ENCODE results near the gene ADD3. TPM values are rescaled to one million over a fixed set of nuclear protein-coding genes. Genes with fewer than 3 reads are reported as not detected.

Gene ADD3
- total and polyA plus RNA-seq, 2 of the 13 experiments (the other 11 are each of a cell fraction or from before 2014, with no cell fraction given) = 44.7 to 57.5 TPM

DNA sequence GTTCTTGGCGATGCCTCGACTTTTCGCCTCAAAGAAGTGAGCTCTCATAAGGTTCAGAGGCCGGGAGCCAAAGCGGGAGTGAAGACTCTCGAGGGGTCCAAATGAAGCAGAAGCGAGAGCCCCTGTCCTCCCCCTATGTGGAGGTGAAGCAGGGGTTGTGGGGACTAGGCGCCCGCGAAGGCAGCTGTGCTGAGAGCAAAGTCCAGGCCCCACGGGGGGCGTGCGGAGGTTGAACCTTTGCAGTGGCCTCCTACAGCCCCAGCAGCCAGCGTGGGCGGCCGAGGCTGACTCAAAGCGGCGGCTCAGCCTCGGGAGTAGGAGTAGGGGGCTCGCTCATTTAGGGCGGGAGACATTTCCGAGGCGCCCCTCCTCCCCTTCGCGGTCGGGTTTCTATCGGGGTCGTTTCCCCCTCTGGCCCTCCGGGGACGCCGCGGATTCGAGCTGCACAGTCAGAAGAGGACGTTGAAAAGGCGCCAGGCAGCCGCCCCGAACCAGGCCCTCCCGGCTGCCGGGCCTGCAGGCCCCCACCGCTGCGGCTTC lies 553 bp upstream of the ADD3 start (continued):
- no peak for TF ChIP-seq XRCC5 (optimal IDR thresholded peaks at IDR 0.05; ENCODE audit: low read length)
- TF ChIP-seq TP53 (CRISPR knock-in tag; conservative IDR thresholded peaks at IDR 0.05) = no peak
- TF ChIP-seq ZMYM4 (CRISPR knock-in tag; IDR thresholded peaks at IDR 0.05) = no peak; the same call in 1 of the 2 replicates
- no peak for TF ChIP-seq ARNT (IDR thresholded peaks at IDR 0.05)
- no peak for TF ChIP-seq JUN (CRISPR knock-in tag; IDR thresholded peaks at IDR 0.05)
- TF ChIP-seq ZNF274 (CRISPR knock-in tag; IDR thresholded peaks at IDR 0.05) = 0 out of 2 replicates have a peak, but pooled peaks have one; percentile 40
- 0 out of 2 replicates have a peak, but pooled peaks have one; percentile 25 for TF ChIP-seq ARNT2 (CRISPR knock-in tag; IDR thresholded peaks at IDR 0.05; ENCODE audit: low read depth)
- TF ChIP-seq, protein P1, sequence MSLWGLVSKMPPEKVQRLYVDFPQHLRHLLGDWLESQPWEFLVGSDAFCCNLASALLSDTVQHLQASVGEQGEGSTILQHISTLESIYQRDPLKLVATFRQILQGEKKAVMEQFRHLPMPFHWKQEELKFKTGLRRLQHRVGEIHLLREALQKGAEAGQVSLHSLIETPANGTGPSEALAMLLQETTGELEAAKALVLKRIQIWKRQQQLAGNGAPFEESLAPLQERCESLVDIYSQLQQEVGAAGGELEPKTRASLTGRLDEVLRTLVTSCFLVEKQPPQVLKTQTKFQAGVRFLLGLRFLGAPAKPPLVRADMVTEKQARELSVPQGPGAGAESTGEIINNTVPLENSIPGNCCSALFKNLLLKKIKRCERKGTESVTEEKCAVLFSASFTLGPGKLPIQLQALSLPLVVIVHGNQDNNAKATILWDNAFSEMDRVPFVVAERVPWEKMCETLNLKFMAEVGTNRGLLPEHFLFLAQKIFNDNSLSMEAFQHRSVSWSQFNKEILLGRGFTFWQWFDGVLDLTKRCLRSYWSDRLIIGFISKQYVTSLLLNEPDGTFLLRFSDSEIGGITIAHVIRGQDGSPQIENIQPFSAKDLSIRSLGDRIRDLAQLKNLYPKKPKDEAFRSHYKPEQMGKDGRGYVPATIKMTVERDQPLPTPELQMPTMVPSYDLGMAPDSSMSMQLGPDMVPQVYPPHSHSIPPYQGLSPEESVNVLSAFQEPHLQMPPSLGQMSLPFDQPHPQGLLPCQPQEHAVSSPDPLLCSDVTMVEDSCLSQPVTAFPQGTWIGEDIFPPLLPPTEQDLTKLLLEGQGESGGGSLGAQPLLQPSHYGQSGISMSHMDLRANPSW (CRISPR knock-in tag; IDR thresholded peaks at IDR 0.05; ENCODE audit: borderline replicate concordance) = no peak
- TF ChIP-seq ZNF441 (CRISPR knock-in tag; IDR thresholded peaks at IDR 0.05; ENCODE audit: borderline replicate concordance) = no peak
- TF ChIP-seq ZSCAN25 (CRISPR knock-in tag; IDR thresholded peaks at IDR 0.05) = no peak
- TF ChIP-seq, protein P2, sequence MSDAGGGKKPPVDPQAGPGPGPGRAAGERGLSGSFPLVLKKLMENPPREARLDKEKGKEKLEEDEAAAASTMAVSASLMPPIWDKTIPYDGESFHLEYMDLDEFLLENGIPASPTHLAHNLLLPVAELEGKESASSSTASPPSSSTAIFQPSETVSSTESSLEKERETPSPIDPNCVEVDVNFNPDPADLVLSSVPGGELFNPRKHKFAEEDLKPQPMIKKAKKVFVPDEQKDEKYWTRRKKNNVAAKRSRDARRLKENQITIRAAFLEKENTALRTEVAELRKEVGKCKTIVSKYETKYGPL (CRISPR knock-in tag; IDR thresholded peaks at IDR 0.05) = no peak
- TF ChIP-seq ZMYM2 (CRISPR knock-in tag; IDR thresholded peaks at IDR 0.05) = no peak
- no peak for TF ChIP-seq ZNF124 (CRISPR knock-in tag; IDR thresholded peaks at IDR 0.05)
- TF ChIP-seq, protein P3, sequence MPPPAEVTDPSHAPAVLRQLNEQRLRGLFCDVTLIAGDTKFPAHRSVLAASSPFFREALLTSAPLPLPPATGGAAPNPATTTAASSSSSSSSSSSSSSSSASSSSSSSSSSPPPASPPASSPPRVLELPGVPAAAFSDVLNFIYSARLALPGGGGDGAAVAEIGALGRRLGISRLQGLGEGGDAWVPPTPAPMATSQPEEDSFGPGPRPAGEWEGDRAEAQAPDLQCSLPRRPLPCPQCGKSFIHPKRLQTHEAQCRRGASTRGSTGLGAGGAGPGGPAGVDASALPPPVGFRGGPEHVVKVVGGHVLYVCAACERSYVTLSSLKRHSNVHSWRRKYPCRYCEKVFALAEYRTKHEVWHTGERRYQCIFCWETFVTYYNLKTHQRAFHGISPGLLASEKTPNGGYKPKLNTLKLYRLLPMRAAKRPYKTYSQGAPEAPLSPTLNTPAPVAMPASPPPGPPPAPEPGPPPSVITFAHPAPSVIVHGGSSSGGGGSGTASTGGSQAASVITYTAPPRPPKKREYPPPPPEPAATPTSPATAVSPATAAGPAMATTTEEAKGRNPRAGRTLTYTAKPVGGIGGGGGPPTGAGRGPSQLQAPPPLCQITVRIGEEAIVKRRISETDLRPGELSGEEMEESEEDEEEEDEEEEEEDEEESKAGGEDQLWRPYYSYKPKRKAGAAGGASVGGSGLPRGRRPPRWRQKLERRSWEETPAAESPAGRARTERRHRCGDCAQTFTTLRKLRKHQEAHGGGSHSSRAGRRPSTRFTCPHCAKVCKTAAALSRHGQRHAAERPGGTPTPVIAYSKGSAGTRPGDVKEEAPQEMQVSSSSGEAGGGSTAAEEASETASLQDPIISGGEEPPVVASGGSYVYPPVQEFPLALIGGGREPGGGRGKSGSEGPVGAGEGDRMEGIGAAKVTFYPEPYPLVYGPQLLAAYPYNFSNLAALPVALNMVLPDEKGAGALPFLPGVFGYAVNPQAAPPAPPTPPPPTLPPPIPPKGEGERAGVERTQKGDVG (CRISPR knock-in tag; IDR thresholded peaks at IDR 0.05; ENCODE audit: borderline replicate concordance) = no peak
- TF ChIP-seq ZNF713 (CRISPR knock-in tag; IDR thresholded peaks at IDR 0.05) = no peak
- peak; percentile 90 for TF ChIP-seq ZFY (CRISPR knock-in tag; IDR thresholded peaks at IDR 0.05)
- TF ChIP-seq ZBTB3 (CRISPR knock-in tag; IDR thresholded peaks at IDR 0.05; ENCODE audit: borderline replicate concordance, low read depth) = no peak
- TF ChIP-seq, protein P4, sequence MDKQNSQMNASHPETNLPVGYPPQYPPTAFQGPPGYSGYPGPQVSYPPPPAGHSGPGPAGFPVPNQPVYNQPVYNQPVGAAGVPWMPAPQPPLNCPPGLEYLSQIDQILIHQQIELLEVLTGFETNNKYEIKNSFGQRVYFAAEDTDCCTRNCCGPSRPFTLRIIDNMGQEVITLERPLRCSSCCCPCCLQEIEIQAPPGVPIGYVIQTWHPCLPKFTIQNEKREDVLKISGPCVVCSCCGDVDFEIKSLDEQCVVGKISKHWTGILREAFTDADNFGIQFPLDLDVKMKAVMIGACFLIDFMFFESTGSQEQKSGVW (CRISPR knock-in tag; IDR thresholded peaks at IDR 0.05; ENCODE audit: borderline replicate concordance) = no peak
- 0 out of 2 replicates have a peak, but pooled peaks have one; percentile 39 for TF ChIP-seq GATAD1 (CRISPR knock-in tag; IDR thresholded peaks at IDR 0.05)
- TF ChIP-seq, protein P5, sequence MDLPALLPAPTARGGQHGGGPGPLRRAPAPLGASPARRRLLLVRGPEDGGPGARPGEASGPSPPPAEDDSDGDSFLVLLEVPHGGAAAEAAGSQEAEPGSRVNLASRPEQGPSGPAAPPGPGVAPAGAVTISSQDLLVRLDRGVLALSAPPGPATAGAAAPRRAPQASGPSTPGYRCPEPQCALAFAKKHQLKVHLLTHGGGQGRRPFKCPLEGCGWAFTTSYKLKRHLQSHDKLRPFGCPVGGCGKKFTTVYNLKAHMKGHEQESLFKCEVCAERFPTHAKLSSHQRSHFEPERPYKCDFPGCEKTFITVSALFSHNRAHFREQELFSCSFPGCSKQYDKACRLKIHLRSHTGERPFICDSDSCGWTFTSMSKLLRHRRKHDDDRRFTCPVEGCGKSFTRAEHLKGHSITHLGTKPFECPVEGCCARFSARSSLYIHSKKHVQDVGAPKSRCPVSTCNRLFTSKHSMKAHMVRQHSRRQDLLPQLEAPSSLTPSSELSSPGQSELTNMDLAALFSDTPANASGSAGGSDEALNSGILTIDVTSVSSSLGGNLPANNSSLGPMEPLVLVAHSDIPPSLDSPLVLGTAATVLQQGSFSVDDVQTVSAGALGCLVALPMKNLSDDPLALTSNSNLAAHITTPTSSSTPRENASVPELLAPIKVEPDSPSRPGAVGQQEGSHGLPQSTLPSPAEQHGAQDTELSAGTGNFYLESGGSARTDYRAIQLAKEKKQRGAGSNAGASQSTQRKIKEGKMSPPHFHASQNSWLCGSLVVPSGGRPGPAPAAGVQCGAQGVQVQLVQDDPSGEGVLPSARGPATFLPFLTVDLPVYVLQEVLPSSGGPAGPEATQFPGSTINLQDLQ (CRISPR knock-in tag; IDR thresholded peaks at IDR 0.05) = 0 out of 2 replicates have a peak, but pooled peaks have one; percentile 50

Measured in HepG2 (cell line).